Esophagus squamous epithelium (tissue), 5 donors: ENCODE data around the gene MSX1. TPM values are rescaled to one million over a fixed set of nuclear protein-coding genes. Genes with fewer than 3 reads are reported as not detected.

ENCODE experiments used
- DNase-seq: peaks from one replicate; lab custom pipeline; 2025; lab: John Stamatoyannopoulos, UW
- H3K27ac ChIP-seq, 4 donors: fragments of 200-600 bp; sonication (generic); one replicate each; pipeline ENCODE4 v1.5.1; 2016 to 2019; ENCODE audit warnings: mild to moderate bottlenecking in 1 of 4
- H3K27me3 ChIP-seq, 4 donors: fragments of 200-600 bp; sonication (generic); 1 replicate in 3 of 4; 2 replicates in 1 of 4; pipeline versions ENCODE4 v1.5.1 to v1.6.0; 2017 to 2021; ENCODE audit warnings: antibody characterized with exemption in 1 of 4
- H3K36me3 ChIP-seq, 3 donors: fragments of 200-600 bp; sonication (generic); one replicate each; pipeline ENCODE4 v1.5.1; 2016 to 2019
- H3K4me1 ChIP-seq, 3 donors: fragments of 200-600 bp; sonication (generic); one replicate each; pipeline ENCODE4 v1.5.1; 2017 to 2019
- H3K4me3 ChIP-seq, 4 donors: fragments of 200-600 bp; sonication (generic); 1 replicate in 3 of 4; 2 replicates in 1 of 4; pipeline ENCODE4 v1.5.1; 2016 to 2019; ENCODE audit warnings: mild to moderate bottlenecking in 2 of 4, moderate library complexity in 1 of 4
- H3K9me3 ChIP-seq, 3 donors: fragments of 200-600 bp; sonication (generic); one replicate each; pipeline ENCODE4 v1.5.1; 2016 to 2019
- CTCF ChIP-seq, 6 experiments: fragments of 450-650 bp in 4 of 6; fragments of 200-600 bp in 2 of 6; sonication (generic) in 2 of 6; IDR thresholded peaks; one replicate each; pipeline ENCODE4 v1.5.1; 2016 to 2019; ENCODE audit warnings: antibody characterized with exemption in 6 of 6, mild to moderate bottlenecking in 4 of 6, moderate library complexity in 4 of 6
- POLR2A ChIP-seq, 4 donors: fragments of 450-650 bp; IDR thresholded peaks; one replicate each; pipeline ENCODE4 v1.6.1; 2017; ENCODE audit warnings: antibody characterized with exemption in 4 of 4, mild to moderate bottlenecking in 4 of 4, moderate library complexity in 3 of 4
- WGBS, 2 donors: methylation state at CpG; one replicate each; pipeline ENCODE4 v1.1.5; 2018; 5-methylcytosine and 5-hydroxymethylcytosine counted together
- intact Hi-C: fragments of 100-400 bp; cut with DNase I; formaldehyde crosslinking; loops from one replicate; pipeline ENCODE4 v1.15.0; 2022
- total RNA-seq, 4 donors: library from RNA; depleted of rRNA; stranded (reverse); fragments of >200 nt; gene quantifications; one replicate each; pipeline ENCODE4 v1.1.0, GENCODE V29; 2016
- donor health status: DM: yes; HTN: yes; CAD: no.

The MSX1 gene
- total RNA-seq, 4 donors from 2014 or later: 0.76 to 1.4 TPM; not detected in 2

- intact Hi-C loops: no loop called here
- no peaks in the 10 kb centered on the region for H3K9me3 ChIP-seq
- H3K27ac ChIP-seq: no peak overlapping the region
- H3K4me3 ChIP-seq: no peak overlapping the region
- DNase-seq: no peak
- no peaks in the 10 kb centered on the region for H3K36me3 ChIP-seq
- WGBS, 2 donors: 23 to 36% methylated on average over 14 to 15 of the region's 16 CpGs
- peaks cover 0 to 99% (median 0%) of the 10 kb centered on the region in 4 donors for H3K27me3 ChIP-seq
- H3K4me1 ChIP-seq: no peaks in the 10 kb centered on the region
- TF ChIP-seq POLR2A (IDR thresholded peaks at IDR 0.05) (no peak), CTCF (IDR thresholded peaks at IDR 0.05) (no peak)
Observed at GRCh38 chr4:4843635-4844291, 15.7 kb upstream of the MSX1 start.

GRCh38 chr4:4845027-4845426 is 14.4 kb upstream of the MSX1 start:
- Histone ChIP-seq H3K27me3 (peaks cover 0 to 100% (median 0%) of the 10 kb centered on the region in 4 donors), H3K9me3 (no peaks in the 10 kb centered on the region), H3K27ac (no peak overlapping the region), H3K4me1 (no peaks in the 10 kb centered on the region), H3K4me3 (no peak overlapping the region), H3K36me3 (no peaks in the 10 kb centered on the region)
- WGBS, 2 donors: 74 to 87% methylated on average over 7 to 13 of the region's 13 CpGs
- DNase-seq: no peak
- intact Hi-C loops: no loop called here
- TF ChIP-seq CTCF (IDR thresholded peaks at IDR 0.05) (no peak), POLR2A (IDR thresholded peaks at IDR 0.05) (no peak)

- WGBS, 2 donors: 47 to 63% methylated on average over 3 to 6 of the region's 7 CpGs
Observed at GRCh38 chr4:4847011-4847410, 12.5 kb upstream of the MSX1 start.

GRCh38 chr4:4848540-4848939 is 10.9 kb upstream of the MSX1 start:
- Histone ChIP-seq H3K9me3 (no peaks in the 10 kb centered on the region), H3K36me3 (no peaks in the 10 kb centered on the region), H3K27me3 (peaks cover 6 to 100% (median 14%) of the 10 kb centered on the region in 4 donors), H3K27ac (no peak overlapping the region), H3K4me1 (peaks cover 0 to 14% (median 13%) of the 10 kb centered on the region in 3 donors), H3K4me3 (no peak overlapping the region)
- TF ChIP-seq CTCF (IDR thresholded peaks at IDR 0.05): no peak
- TF ChIP-seq POLR2A (IDR thresholded peaks at IDR 0.05): no peak
- intact Hi-C loops: no loop called here
- DNase-seq: no peak
- WGBS, 2 donors: 74 to 80% methylated on average over 6 to 8 of the region's 8 CpGs

More at GRCh38 chr4:4847011-4847410, 12.5 kb upstream of the MSX1 start:
- intact Hi-C loops: no loop called here
- no peaks in the 10 kb centered on the region for H3K36me3 ChIP-seq
- no peaks in the 10 kb centered on the region for H3K4me1 ChIP-seq
- H3K27me3 ChIP-seq: peaks cover 0 to 100% (median 6%) of the 10 kb centered on the region in 4 donors
- TF ChIP-seq CTCF (IDR thresholded peaks at IDR 0.05): no peak
- no peak for TF ChIP-seq POLR2A (IDR thresholded peaks at IDR 0.05)
- no peak overlapping the region for H3K4me3 ChIP-seq
- no peak overlapping the region for H3K27ac ChIP-seq
- DNase-seq: no peak
- H3K9me3 ChIP-seq: no peaks in the 10 kb centered on the region

- Histone ChIP-seq H3K9me3 (no peaks in the 10 kb centered on the region), H3K4me3 (no peak overlapping the region), H3K27ac (no peak overlapping the region), H3K36me3 (no peaks in the 10 kb centered on the region), H3K27me3 (peaks cover 7 to 100% (median 19%) of the 10 kb centered on the region in 4 donors), H3K4me1 (peaks cover 0 to 17% (median 14%) of the 10 kb centered on the region in 3 donors)
- intact Hi-C loops: no loop called here
- no peak for TF ChIP-seq CTCF (IDR thresholded peaks at IDR 0.05)
- no peak for TF ChIP-seq POLR2A (IDR thresholded peaks at IDR 0.05)
- no peak for DNase-seq
- WGBS, 2 donors: 0 to 100% methylated on average over 1 to 2 of the region's 3 CpGs
Observed at GRCh38 chr4:4849106-4849505, 10.4 kb upstream of the MSX1 start.
